GM10847 (cell line): Measurements from ENCODE around the gene GAPT.

Experiments
- POLR2A ChIP-seq: IDR thresholded peaks from 2 replicates; pipeline ENCODE4 v1.6.1; 2011; ENCODE audit not compliant: insufficient read length; ENCODE audit errors: extremely low read depth

GAPT gene

GRCh38 chr5:58458141-58458742 is 33.0 kb upstream of the GAPT start:
- TF ChIP-seq POLR2A: no peak

GRCh38 chr5:58458743-58459145 is 32.5 kb upstream of the GAPT start:
- TF ChIP-seq POLR2A: no peak

DNA sequence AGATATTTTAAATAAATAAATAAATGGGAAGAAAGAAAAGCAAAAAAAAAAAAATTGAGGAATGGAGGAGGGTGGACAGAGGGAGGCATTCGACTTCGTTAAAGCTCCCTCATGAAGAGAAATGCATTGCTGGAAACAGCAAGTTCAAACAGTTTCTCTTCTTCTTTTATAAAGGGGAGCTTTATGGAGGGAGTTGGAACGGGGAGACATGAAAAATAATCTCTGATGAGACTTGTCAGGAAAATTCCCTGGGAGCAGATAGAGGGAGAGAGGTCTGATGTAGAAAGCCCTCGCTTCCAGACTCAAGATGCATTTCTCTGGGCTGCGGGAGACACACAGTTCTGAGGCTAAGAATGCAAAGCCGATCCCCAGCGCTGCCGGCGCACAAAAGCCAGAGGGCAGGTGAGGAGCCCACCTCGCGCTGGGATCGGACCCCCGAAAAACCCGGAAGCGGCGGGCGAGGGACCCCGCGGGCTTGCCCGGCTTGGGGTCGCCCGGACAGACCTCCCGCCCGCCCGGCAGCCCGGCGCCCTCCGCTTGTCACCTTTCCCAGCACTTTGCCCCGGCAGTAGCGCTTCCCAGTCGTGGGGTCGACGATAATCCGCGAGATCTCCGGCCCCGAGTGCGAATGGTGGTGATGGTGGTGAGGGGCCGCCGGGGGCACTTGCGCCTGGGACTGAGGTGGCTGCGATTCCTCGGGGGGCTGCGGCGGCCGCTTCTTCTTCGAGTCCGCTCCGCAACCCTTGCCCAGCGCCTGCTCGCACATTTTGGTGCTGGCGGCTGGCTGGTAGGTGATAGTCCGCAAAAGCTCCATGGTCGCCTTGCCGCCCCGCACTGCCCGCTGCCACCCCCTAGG is 31.9 kb upstream of the GAPT start:
- no peak for TF ChIP-seq POLR2A

GRCh38 chr5:58460002-58460731 is 31.1 kb upstream of the GAPT start, which contains the start of gene PLK2:
Gene PLK2 (minus strand): TSS chr5:58460086. CDS start chr5:58459959, 127 bp downstream.
- peak; percentile 63 for TF ChIP-seq POLR2A

DNA sequence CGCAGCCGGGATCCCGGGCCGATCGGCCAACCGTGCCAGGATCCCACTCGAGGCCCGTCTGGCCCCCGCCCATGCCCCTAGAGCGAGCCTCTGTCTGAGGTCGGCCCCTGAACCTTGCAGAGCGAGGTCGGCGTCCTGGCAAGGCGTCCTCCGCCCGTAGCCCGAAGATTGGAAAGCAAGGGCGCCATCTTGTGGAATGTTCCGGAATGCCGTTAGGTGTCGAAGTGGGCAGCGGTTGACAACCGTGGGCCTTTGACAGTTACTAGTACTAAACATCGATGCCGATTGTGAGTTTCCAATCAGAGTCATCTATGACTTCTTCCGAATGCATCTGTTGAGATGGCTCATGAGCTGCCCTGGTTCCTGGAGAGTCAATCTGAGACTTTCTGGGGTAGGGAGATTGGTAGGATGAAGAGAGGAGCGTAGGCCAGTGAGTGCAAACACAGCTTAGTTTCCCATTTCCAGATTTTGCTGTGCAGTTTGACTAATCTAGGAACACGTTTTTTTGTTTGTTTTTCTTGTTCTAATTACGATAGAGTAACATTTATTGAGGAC is 30.4 kb upstream of the GAPT start:
- no peak for TF ChIP-seq POLR2A

DNA sequence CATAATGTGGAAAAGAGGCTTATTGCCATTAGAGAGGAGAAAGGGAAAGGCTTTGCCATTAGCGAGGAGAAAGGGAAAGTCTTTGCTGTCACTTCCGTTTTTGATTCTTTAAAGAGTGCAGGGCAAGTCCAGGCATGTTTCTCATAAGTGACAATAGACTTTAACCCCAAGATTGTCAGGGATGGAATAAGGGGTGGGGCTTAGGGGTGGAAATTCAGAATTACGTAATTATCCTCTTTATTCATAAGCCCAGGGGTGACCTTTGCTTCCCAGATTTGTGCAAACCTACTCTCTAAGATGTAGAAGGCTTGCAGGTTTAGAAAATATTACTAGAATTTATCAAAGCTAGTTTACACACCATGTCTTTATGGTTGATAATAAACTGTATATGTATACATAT is 29.1 kb upstream of the GAPT start:
- TF ChIP-seq POLR2A: no peak

DNA sequence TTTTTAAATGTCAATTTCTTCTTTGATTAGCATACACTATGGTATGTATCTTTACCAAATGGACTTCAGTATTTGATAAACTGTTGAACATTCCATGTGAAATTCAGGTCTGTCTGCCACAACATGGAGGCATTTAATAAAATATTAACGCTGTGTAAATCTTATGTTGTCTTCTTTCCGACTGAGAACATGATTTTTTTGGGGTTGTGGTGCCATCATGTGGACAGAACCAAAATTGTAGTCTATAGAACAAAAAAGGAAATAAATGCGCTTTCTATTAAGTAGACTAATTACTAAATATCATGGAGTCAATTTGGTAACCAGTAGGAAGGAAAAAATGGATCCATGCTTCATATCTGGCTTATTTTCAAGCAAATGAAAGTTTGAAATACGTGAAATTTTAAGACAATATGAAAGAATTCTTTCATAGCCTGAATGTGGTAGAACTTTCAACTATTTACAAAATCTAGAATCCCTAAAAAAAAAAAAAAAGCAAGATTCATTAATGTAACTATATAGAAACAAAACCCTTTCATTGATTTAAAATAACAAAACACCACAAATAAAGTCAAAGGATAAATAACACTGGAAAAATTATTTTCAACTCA is 28.5 kb upstream of the GAPT start:
- no peak for TF ChIP-seq POLR2A

DNA sequence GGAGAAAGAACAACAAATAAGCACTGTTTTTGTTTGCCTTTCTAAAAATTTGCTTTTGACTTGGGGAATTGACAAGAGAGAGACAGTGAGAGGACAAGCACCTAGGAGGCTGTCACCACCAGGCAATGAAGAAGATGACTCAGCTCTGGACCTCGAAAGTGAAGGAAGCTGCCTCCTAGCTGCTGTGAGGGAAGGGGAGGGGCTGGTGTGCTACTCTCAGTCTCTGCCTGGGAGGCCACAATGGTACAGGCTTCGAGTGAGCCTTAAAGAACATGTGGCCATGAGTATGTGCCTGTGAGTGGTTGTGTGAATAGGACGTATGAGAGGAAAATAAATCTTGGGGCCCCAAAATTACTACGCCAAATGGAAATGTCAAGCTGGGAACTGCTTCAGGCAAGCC is 24.3 kb upstream of the GAPT start:
- no peak for TF ChIP-seq POLR2A

DNA sequence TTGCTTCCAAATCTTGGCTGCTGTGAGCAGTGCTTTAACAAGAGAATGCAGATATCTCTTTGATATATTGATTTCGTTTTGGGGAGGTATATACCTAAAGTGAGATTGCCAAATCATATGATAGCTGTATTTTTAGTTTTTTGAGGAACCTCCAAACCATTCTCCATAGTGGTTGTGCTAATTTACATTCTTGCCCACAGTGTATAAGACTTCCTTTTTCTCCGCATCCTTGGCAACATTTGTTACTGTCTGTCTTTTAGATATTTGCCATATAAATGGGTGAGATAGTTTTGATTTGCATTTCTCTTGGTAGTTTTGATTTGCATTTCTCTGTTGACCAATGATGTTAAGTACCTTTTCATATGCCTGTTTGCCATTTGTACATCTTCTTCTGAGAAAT is 21.3 kb upstream of the GAPT start:
- no peak for TF ChIP-seq POLR2A

- TF ChIP-seq POLR2A: no peak
These were observed 15.8 kb upstream of the GAPT start for GRCh38 chr5:58475404-58475803.

- TF ChIP-seq POLR2A: no peak
These were observed 13.4 kb upstream of the GAPT start for GRCh38 chr5:58477760-58478376.

DNA sequence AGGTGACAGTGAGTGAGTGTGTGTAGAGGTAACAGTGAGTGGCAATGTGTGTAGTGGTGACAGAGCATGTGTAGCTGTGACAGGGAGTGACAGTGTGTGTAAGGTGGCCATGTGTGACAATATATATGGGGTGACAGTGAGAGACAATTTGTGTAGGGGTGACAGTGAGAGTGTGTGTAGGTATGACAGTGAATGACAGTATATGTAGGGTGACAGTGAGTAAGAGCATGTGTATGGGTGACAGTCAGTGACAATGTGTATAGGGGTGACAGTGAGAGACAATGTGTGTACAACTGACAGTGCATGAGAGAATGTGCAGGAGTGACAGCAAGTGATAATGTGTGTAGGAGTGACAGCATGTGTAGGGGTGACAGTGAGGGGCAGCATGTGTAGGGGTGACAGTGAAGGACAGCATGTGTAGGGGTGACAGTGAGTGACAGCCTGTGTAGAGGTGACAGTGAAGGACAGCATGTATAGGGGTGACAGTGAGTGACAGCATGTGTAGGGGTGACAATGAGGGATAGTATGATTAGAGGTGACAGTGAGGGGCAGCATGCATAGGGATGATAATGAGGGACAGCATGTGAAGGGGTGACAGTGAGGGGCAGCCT is 10.1 kb upstream of the GAPT start:
- TF ChIP-seq POLR2A: no peak

DNA sequence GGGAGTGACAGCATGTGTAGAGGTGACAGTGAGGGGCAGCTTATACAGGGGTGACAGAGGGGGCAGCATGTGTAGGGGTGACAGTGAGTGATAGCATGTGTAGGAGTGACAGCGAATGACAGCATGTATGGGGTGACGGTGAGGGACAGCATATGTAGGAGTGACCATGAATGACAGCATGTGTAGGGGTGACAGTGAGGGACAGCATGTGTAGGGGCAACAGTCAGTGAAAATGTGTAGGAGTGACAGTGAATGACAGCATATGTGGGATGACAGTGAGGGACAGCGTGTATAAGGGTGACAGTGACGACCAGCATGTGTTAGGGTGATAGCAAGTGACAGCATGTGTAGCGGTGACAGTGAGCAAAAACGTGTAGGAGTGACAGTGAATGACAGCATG is 9.4 kb upstream of the GAPT start:
- TF ChIP-seq POLR2A: no peak

DNA sequence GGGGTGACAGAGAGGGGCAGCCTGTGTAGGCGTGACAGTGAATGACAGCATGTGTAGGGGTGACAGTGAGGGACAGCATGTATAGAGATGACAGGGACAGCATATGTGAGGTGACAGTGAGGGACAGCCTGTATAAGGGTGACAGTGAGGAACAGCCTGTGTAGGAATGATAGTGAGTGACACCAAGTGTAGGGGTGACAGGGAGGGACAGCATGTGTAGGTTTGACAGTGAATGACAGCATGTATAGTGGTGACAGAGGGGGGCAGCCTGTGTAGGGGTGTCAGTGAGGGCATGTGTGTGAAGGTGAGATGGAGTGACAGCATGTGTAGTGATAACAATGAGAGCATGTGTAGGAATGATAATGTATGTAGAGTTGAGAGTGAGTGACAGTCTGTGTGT is 8.7 kb upstream of the GAPT start:
- no peak for TF ChIP-seq POLR2A
